Colonic mucosa (tissue), 4 donors: ENCODE measurements around the gene TIPARP. TPM values are rescaled to one million over a fixed set of nuclear protein-coding genes. Genes with fewer than 3 reads are reported as not detected.

Experiments
- DNase-seq: peaks from one replicate; pipeline ENCODE4 v3.0.0-alpha.2; 2020
- H3K27ac ChIP-seq: fragments of 200-600 bp; one replicate; pipeline ENCODE4 v1.8.0; 2021
- H3K27me3 ChIP-seq: fragments of 200-600 bp; one replicate; pipeline ENCODE4 v1.8.0; 2021
- H3K36me3 ChIP-seq: fragments of 200-600 bp; one replicate; pipeline ENCODE4 v1.8.0; 2021
- H3K4me1 ChIP-seq: fragments of 200-600 bp; one replicate; pipeline ENCODE4 v1.8.0; 2021; ENCODE audit warnings: mild to moderate bottlenecking
- H3K4me3 ChIP-seq: fragments of 200-600 bp; one replicate; pipeline ENCODE4 v1.8.0; 2021
- H3K9ac ChIP-seq, 2 donors: one replicate each; pipeline ENCODE4 v1.7.0; 2013; ENCODE audit warnings: control low read depth in 2 of 2, low read depth in 2 of 2, low read length in 2 of 2
- H3K9me3 ChIP-seq: fragments of 200-600 bp; one replicate; pipeline ENCODE4 v1.8.0; 2021
- CTCF ChIP-seq: fragments of 200-600 bp; IDR thresholded peaks from one replicate; pipeline ENCODE4 v1.8.0; 2022; ENCODE audit warnings: antibody characterized with exemption, mild to moderate bottlenecking
- intact Hi-C: fragments of 100-400 bp; cut with DNase I; formaldehyde crosslinking; loops from one replicate; pipeline ENCODE4 v1.14.1; 2022
- total RNA-seq, 2 donors: library from RNA; stranded (reverse); fragmentation: NEBNext Ultra II Directional in 1 of 2; extraction: Animal tissue kit (Norgen Biotek cat#: 25700) in 1 of 2; gene quantifications; one replicate each; pipeline ENCODE4 v1.2.1, GENCODE V29; 2021
- donor health status: healthy.
- donor health status: DM: no; HTN: no; CAD: no.
- donor health status: DM: no; HTN: no; CAD: no.

The TIPARP gene
- total RNA-seq, 2 donors from 2014 or later = 15.2 to 30.2 TPM

DNA sequence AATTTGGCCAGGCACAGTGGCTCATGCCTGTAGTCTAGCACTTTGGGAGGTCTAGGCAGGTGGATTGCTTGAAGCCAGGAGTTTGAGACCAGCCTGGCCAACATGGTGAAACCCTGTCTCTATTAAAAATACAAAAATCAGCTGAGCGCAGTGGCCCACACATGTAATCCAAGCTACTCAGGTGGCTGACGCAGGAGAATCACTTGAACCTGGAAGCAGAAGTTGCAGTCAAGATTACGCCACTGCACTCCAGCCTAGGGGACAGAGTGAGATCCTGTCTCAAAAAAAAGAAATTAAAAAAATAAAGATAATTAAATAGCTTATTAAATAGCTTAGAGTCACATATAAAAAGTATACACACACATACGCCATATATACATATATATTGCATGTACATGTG lies 3.7 kb upstream of the TIPARP start:
- DNase-seq = no peak

GRCh38 chr3:156673732-156674045 lies 701 bp upstream of the TIPARP start:
- Histone ChIP-seq H3K36me3 (no peaks in the 10 kb centered on the region), H3K27me3 (no peaks in the 10 kb centered on the region), H3K4me3 (peak overlapping the region; percentile 90), H3K9me3 (no peaks in the 10 kb centered on the region), H3K27ac (peak overlapping the region; percentile 99), H3K9ac (peak overlapping the region; percentile 27 to 73), H3K4me1 (peaks cover 10% of the 10 kb centered on the region)
- no peak for TF ChIP-seq CTCF
- no peak for DNase-seq
- intact Hi-C loops = loop anchor here (2.0 to 5.0 kb wide), 3 partner anchors 154 to 464 kb away; partner anchors contain the start of gene LEKR1

More for the DNA sequence above, 3.7 kb upstream of the TIPARP start:
- Histone ChIP-seq H3K36me3 (no peaks in the 10 kb centered on the region), H3K4me1 (peaks cover 10% of the 10 kb centered on the region), H3K4me3 (no peak overlapping the region), H3K9me3 (no peaks in the 10 kb centered on the region), H3K9ac (no peak overlapping the region), H3K27me3 (no peaks in the 10 kb centered on the region), H3K27ac (no peak overlapping the region)
- intact Hi-C loops = loop anchor here (5.0 kb wide), 2 partner anchors 157 to 467 kb away; partner anchors contain the start of gene LEKR1
- TF ChIP-seq CTCF = no peak

- peak; percentile 31 for TF ChIP-seq CTCF
- peak overlapping the region; percentile 92 to 94 for H3K9ac ChIP-seq
- H3K4me1 ChIP-seq = peaks cover under 1% of the 10 kb centered on the region
- H3K36me3 ChIP-seq = no peaks in the 10 kb centered on the region
- peak overlapping the region; percentile 99 for H3K27ac ChIP-seq
- DNase-seq = peak; percentile 68
- peak overlapping the region; percentile 90 for H3K4me3 ChIP-seq
- intact Hi-C loops = loop anchor here (2.0 to 5.0 kb wide), 4 partner anchors 123 to 462 kb away; partner anchors contain the start of gene LEKR1
- no peaks in the 10 kb centered on the region for H3K27me3 ChIP-seq
- H3K9me3 ChIP-seq = no peaks in the 10 kb centered on the region
Measured at GRCh38 chr3:156674911-156675829, 780 bp downstream of the TIPARP start.

DNA sequence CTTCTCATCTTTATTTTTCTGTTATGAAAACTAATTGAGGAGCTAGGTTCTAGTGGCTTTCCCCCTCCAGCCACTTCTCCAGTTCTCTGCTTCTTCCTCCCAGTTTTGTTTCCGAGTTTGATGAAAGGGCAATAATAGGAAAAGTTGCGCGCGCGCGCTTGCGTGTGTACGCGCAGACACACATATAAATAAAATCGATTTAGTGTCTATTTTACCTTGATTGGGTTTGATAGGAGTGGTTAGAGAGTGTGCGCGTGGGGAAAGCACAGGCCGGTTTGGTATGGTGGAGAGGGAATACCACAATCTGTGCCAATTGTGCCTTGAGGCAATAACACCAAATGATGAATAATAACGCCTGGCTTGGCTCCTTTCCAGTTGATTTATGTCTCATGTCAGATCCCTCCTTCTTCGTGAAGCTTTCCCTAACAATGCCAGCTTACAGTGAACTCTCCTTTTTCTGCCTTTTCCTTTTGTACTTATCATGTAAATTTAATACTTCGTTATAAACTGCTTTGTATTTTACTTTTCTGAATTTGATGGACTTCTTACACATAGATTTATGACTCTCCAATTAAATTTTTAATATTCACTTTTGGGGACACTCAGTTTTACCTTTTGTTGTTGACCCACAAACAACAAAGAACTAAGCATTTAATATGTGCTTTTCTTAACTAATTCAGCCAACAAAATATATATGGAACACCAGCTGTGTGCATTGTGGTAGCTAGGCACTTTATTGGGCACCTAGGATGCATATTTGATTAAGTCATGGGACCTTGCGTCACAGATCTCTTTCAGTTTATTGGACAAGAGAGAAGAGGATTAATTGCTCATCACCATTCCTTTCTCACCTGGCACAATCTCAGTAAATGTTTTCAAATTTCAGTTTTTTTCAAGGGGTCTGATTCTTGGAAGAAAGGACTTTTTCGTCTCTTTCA lies 1.7 kb downstream of the TIPARP start:
- intact Hi-C loops = loop anchor here (2.0 to 5.0 kb wide), 2 partner anchors 124 to 405 kb away; no protein-coding TSS in a partner anchor
- no peak for TF ChIP-seq CTCF
- peak; percentile 71 for DNase-seq
- Histone ChIP-seq H3K9me3 (no peaks in the 10 kb centered on the region), H3K27ac (peak overlapping the region; percentile 99), H3K36me3 (no peaks in the 10 kb centered on the region), H3K27me3 (no peaks in the 10 kb centered on the region), H3K4me3 (peak overlapping the region; percentile 90), H3K4me1 (no peaks in the 10 kb centered on the region), H3K9ac (peak overlapping the region; percentile 92 to 94)
